DMS 273 treated with DMSO at 0.1 percent for 48 hours (cell line): ENCODE data around the gene RABEP1.

Experiments
- DNase-seq: peaks from one replicate; lab custom pipeline; 2025; lab: John Stamatoyannopoulos, UW

The RABEP1 gene

DNA sequence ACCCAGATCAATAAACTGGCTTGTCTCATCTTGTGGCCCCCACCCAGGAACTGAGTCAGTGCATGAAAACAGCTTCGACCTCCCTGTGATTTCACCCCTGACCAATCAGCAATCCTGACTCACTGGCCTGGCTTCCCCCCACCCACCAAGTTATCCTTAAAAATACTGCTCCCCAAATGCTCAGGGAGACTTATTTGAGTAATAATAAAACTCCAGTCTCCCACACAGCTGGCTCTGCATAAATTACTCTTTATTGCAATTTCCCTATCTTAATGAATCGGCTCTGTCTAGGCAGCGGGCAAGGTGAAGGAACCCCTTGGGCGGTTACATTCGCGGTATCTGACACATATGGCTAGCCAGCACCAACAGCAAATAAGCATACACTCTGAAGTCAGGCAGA lies 9.8 kb upstream of the RABEP1 start:
- DNase-seq: no peak

DNA sequence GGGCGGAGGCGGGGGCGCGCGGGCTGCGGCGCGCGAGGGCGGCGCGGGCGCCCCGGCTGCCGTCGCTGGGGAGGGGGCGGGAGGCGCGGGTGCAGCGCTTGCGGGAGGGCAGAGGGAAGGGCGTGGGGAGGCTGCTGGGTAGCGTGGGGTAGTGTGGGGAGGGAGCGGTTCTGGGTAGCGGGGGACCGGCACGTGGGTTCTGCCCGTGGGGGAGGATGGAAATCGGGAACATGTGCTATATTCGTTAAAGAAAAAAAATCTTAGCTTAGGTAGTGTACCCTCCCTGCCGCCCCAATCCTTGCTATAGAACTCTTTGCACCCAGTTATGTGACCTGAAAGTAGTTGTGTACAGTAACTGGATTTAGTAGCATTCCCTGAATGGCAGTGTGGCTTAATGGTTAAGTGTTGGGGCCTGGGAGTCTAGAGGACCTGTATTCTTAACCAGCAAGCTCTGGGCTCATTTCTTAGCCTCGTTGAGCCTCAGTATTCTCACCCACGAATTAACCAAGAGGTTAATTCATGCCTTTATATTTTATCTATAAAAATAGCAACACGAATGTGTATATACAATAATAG lies 646 bp downstream of the RABEP1 start:
- DNase-seq: no peak

DNA sequence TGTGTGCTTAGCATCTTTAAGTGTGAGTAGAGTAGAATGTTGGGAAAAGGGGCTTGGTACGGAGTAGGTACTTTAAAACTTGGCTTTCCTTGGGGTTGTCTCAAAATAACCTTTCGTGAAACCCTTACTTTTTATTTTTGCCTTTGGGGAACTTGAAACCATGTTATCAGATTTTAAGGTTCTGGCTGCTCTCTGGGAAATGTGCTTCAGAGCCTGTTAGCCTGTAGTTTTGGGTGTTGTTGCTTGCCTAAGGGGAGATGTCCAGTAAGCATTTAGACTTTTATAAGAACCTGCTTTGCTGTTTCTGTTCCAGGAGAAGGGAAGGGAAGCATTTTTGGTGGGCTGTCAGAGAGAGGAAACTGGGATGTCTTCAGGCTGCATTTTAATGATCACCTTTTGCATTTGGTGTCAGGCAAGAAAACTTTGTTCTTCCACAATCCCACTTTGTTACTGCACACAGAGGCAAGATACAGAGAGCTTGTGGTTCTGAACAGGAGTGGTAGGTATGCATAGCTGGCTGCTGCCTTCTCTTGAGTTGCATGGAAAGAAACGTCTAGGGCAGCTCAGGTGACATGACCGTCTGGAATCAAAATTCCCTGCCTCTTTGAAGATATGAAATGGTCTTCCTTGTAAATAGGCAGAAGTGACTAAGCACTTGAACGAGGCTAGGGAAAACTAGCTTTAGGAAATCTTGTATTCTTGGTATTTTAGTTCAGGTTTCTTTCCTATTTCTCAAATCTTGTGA lies 1.7 kb downstream of the RABEP1 start:
- DNase-seq: no peak

DNA sequence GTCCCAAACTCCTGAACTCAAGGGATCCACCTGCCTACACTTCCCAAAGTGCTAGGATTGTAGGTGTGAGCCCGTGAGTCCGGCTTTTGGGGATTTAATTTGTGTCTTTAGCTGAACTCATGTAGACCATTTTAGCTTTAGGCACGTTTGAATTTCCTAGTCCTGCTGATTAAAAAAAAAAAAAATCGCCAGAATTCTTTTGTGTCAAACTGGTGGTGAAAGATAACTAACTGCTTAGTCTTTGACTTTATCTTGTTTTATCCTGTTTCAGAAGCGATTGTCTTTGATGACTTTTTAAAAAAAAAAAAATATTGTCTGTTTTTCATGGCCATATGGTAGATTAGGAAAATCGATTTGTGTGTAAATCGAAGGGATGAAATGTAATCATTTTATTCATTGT lies 2.6 kb downstream of the RABEP1 start:
- no peak for DNase-seq

DNA sequence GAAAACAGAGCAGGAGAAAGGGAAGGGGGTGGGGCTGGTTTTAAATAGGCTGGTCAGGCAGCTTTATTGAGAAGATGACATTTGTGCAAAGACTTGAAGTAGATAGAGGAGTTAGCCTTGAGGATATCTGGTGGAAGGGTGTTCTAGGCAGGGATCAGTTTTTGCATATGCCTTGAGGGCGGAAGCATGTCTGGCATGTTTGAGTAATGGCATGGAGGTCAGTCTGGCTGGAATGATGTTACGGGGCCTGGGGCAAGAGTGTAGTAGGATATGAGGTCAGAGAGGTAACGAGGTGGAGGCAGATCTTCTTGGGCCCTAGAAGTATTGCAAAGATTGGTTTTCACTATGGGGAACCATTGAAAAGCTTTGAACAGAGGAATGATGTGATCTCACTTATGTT lies 4.8 kb downstream of the RABEP1 start:
- DNase-seq: no peak

DNA sequence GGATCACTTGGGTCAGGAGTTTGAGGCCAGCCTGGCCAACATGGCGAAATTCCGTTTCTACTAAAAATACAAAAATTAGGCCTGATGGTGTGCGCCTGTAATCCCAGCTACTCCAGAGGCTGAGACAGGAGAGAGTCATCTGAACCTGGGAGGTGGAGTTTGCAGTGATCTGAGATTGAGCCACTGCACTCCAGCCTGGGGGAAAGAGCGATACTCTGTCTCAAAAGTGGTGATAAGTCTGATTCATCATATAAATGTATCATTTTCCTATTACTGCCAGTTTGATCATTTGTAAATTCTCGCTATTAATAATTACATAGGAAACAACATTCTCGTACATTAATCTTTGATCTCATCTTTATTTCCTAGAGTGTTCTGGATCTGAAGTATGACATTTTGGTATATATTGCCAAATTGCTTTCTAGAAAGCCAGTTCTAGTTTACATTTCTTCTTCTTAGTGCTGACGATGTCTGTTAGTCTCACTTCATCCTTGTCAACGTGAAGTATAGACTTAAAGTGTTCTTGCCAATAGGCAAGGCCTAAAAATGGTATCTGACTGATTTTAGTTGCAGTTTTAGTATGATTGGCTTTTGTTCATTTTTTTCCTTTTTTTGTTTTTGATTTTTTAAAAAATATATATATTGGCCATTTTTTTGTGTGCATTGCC lies 9.7 kb downstream of the RABEP1 start:
- DNase-seq: no peak

DNA sequence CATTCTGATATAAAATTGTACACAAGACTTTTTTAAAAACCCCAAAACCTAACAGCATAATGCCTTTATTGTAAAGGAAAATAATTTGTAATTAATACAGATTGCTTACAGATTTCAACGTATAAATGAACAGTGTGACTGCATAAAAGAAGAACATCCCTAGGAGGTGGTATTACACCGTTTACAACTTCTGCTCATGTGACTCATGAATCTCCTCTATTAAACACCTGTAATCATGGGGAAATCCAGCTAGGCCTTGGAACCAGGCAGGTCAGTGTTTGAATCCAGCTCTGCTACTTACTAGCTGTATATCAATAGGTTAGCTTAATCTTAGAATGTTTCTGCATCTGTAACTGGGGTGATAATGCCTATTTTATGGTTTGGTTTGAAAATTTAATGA lies 15.2 kb downstream of the RABEP1 start:
- DNase-seq: no peak

DNA sequence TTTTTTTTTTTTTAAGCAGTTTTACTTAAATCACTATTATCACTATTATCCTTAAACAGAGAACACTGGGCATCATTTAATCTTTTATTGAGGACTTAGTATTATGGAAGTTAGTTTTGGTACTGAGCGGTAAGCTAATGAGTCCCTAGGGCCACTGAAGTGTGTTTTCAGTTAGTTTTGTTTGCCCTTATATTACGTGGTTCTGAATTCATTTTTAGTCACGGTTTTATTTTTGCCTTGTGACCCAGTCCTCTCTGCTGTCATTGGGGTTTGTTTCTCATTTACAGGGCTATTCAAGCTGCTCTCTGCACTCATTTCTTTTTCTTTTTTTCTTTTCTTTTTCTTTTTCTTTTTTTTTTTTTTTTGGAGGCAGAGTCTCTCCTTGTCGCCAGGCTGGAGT lies 17.3 kb downstream of the RABEP1 start:
- no peak for DNase-seq

DNA sequence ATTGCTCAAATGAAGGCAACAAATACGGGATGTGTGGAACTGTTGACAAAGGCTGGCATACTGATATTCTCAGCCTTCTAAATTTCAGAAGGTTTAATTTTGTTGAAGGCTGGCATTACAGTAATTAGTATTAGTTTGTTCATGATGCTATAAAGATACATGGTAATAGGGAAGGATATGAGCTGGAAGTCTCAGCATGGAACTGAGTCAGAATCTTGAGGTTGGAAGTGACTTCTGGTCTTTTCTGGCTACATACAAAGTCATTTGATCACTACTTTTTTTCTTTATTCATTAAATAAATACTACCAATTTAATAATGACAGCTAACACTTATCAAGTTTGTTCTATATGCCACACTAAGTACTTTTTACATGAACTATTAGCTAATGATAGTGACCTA lies 22.6 kb downstream of the RABEP1 start:
- no peak for DNase-seq

DNA sequence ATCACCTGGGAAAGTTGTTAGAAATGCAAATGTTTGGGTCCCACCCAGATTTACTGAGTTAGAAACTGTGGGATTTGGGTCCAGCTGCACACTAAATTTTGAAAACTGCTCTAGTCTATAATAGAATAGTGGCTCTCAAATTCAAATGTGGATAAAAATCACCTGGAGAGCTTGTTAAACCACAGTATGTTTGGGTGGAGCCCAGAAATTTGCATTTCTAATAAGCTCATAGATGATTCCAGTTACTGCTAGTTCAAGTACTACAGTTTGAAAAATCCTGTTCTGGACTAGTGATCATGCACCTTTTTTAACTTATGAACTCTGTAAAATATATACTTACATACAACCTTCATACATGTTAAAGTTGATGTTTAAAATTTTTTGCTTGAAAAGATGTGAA lies 27.8 kb downstream of the RABEP1 start:
- no peak for DNase-seq

DNA sequence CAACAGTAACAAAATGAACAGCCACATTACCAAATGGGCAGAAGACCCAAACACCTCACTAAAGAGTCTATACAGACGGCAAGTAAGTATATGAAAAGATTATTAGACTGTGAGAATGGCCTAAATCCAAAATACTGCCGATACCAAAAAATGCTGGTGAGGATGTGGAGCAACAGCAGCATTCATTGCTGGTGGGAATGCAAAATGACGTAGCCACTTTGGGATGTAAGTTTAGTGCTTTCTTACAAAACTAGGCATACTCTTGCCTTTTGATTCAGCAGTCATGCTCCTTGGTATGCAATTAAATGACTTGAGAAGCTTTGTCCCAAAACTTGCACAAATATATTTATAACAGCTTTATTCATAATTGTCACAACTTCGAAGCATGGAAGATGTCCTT lies 43.8 kb downstream of the RABEP1 start:
- no peak for DNase-seq

DNA sequence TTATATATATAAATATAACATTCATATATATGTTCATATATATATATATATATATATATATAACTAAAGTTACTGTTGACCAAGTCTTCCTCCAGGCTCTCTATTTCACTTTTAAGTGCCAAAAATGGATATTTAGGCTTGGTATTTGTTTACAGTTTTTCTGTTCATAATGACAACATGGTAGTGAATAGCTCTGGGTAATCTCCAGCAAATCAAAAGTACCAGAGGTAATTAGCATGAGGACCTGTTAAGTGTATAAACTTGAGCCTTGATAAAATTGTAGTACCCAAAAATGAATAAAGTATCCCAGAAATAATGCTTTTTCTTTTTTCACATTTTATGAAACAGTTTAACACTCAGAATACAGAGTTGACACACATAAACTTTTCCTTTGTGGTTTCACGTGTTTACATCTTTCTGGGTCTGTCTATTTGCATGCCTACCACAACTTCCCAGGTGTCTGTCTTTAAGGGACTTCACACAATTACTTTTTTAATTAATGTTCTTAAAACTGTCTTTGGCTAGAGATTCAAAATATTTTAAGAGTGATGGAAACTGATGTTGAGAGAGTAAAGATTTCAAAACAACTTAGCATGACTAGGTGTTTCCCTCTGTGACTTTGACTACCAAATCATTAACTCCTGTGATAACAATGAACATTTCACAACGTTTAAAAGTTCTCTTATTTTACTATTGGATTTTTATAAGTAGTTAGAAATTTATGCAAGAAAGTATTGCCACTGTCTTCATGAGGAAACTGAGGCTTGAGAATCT lies 47.9 kb downstream of the RABEP1 start:
- no peak for DNase-seq

DNA sequence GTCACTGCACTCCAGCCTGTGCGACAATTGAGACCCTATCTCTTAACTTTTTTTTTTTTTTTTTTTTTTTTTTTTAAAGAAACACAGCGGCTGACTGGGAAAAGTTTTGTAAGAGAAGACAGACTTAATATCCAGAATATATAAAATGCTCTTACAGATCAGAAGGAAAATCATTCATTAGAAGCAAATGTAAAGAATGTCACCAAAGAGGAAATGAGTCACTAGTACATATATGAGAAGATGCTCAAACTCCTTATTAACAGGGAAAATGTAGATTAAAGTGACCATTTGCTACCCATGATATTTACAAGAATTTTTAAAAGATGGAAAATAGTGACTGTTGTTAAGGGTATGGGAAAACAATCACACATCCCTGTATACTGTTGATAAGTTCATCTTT lies 48.9 kb downstream of the RABEP1 start:
- no peak for DNase-seq

DNA sequence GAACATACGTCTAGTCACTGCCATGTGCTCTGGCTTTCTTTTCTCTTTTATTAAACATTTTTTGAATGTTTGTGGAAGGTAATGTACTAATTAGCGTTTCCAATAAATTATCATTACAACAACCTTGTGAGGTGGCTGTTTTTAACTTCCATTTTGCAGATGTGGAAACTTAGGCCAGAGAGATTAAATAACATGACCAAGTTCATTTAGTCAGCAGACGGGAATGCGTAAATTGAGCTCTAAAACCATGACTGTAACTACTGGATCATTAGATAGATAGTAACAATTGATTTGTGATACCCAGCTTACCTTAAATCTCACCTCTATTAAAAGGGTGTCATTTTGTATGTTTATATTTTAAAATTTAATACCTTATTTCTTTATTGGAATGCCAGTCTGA lies 49.4 kb downstream of the RABEP1 start:
- DNase-seq: no peak

DNA sequence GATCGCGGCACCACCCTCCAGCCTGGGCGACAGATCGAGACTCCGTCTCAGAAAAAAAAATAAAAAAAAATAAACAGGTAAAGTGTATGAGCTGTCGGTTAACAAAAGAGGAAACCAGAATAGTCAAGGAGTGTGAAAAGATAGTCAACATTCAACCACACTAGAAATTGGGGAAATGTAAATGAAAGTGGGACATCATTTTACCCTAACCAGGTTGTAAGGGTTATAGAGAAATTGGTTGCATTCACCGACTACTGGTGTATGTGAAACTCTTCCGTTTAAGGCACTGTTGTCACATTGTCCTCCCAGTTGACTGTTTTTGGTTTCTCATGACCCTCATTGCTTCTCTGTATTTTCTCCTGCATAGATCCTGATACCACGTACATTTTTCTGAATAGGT lies 62.8 kb downstream of the RABEP1 start:
- DNase-seq: no peak

DNA sequence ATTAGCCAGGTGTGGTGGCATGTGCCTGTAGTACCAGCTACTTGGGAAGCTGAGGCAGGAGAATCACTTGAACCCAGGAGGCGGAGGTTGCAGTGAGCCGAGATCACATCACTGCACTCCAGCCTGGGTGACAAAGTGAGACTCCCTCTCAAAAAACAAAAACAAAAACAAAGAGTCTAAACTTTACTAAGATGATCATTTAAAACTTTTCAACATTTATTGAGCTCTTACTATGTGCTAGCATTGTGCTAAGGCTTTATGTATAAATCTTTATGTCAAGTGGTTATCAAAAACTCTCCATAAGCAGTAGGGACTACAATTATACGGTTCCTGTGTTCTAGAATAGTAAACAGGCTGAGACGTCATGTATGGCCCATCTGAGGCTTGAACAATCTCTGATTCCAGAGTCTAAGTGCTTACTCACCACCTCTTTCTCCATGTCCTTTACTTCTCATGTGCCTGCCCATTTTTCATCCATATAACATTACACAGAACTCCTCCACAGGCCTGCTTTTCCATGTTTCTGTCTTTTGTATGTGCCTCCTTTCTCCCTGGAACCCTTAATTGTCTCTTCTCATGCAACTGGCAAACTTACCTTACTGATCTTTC lies 70.7 kb downstream of the RABEP1 start:
- DNase-seq: no peak

DNA sequence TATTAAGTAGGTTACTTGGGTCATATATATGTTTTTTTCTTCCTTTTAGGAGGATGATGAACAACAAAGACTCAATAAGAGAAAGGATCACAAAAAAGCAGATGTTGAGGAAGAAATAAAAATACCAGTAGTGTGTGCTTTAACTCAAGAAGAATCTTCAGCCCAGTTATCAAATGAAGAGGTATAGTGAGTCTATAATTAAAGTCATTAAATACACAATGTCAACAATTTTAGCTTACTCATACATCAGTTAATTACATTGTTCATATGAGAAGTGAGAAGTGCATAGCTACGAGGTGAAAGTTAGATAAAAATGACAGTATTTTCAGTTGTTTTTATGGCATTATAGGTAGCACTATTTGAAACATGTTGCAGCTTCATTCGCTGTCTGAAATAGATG lies 72.2 kb downstream of the RABEP1 start:
- no peak for DNase-seq

DNA sequence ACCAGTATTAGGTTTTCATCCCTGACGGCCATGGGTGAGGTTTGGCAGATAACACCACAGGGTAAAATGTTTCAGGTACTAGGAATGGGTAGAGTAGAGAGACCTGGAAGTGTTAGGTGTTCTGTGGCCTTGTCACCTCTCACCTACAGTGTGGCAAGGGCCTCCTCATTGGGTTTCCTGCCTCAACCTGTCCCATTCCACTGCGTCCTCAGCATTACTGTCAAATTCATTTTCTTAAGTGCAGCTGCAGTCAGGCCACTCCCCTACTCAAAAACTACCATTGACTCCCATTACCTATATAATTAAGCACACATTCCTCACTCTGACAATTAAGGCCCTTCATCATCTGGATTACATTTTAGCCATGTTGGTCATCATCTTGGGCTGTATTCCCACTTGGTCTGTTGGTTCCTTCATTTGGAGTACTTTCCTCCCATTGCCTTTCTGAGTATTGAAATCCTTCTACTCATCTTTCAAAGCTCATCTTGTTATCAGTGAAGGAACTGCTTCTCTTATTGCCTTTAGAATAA lies 72.9 kb downstream of the RABEP1 start:
- no peak for DNase-seq

DNA sequence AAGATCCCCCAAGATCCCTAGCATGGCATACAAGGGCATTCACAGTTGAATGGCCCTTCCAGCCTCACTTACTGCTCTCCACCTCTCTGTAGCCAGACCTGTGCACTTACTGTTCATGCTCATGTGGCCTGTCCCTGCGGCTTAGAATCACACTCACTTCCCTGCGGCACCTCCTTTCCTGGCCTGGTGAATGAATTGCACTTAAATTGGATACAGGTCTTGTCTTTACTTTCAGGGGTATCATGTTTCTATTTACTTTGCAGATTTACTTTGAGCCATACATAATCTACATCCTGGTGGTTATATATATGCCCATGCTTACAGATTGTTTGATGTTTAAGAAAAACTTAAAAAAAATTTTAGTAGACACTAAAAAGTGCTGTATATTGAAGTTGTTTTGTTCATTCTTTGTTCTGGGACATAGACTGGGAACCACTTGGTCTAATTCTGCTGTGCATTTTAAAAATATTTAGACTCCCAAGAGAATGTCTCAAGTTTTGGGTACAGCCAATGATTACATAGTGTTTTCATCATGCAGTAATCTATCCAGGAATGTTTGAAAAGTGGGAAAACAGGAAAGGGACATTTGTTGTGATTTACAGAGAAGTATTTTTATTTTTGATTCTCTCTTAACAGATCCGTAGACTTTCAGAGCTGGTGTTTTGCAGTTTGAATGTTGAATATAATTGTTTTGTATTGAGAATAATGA lies 73.5 kb downstream of the RABEP1 start:
- no peak for DNase-seq

DNA sequence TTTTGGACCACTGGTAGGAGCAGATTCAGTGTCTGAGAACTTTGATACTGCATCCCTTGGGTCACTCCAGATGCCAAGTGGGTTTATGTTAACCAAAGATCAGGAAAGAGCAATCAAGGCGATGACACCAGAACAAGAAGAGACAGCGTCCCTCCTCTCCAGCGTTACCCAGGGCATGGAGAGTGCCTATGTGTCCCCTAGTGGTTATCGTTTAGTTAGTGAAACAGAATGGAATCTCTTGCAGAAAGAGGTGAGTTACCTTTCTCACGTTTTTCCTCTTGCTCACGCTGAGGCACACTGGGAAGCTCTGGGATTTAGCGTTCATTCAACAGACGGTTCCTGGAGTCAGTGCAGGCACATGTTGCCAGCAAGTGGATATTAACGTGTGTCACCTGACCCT lies 79.3 kb downstream of the RABEP1 start:
- DNase-seq: no peak

DNA sequence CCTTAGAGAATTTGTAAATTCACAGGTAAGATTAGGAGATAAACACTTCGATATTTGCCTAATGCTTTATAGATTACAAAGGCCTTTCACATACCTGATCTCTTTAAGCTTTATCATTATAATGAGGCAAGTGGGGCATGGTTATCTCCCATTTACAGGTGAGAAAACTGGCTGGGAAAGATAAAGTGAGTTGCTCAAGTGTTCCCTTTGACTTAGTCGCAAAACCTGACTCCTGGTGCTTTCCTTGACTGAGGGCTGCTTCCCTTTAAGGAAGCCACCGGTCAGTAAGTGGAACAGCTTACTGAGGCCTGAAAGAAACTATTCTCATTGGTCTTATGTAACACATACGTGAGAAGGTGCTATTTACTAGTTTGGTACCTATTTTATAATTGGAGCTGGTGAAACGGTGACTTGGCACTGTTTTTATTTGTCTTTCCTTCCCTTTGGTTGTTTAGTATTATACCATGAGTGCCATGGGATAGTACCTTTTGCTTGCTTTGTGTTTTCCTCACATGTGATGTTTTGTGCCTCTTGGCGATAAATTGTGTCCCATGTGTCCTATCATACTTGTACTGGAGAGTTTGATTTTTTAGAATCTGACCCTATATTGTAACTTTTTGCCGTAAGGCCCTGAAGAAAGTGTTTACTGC lies 80.2 kb downstream of the RABEP1 start:
- DNase-seq: no peak
